Measurements from ENCODE around the gene RAD51B. TPM values are rescaled to one million over a fixed set of nuclear protein-coding genes. Genes with fewer than 3 reads are reported as not detected.

RAD51B gene
- total and polyA plus RNA-seq, 2 of the 13 experiments (the other 11 are each of a cell fraction or from before 2014, with no cell fraction given), result 7.0 to 9.5 TPM

- intact Hi-C loops (cut with micrococcal nuclease; ENCODE audit: unreplicated experiment), result no loop called here
- no peak for DNase-seq (ENCODE audit: low spot score)
Observed at GRCh38 chr14:68177728-68178127, 358.1 kb downstream of the RAD51B start.

More at GRCh38 chr14:68177728-68178127, 358.1 kb downstream of the RAD51B start:
- H2AFZ ChIP-seq (ENCODE audit: low read length), result no peak overlapping the region
- H3K27ac ChIP-seq (ENCODE audit: extremely low read length, insufficient read depth, low read length), result no peak overlapping the region
- WGBS (ENCODE audit: low lambda C conversion rate), result 86% methylated on average over 3 of the region's 3 CpGs
- FAIRE-seq, result no peak
- no peaks in the 10 kb centered on the region for H3K27me3 ChIP-seq (ENCODE audit: control insufficient read depth in 1 of 2, insufficient read depth in 2 of 2, low read length in 2 of 2)
- peaks cover 42% of the 10 kb centered on the region for H3K4me1 ChIP-seq (ENCODE audit: insufficient read depth, low read length)
- H3K4me3 ChIP-seq (replicated peaks in 1 of 3; ENCODE audit: insufficient read depth in 1 of 3, low read depth in 2 of 3, low read length in 3 of 3), result no peak overlapping the region
- H4K20me1 ChIP-seq (ENCODE audit: insufficient read depth, low read length), result no peaks in the 10 kb centered on the region
- POLR2A ChIA-PET, result no interaction called here
- H3K9ac ChIP-seq (ENCODE audit: insufficient read depth, low read depth, low read length), result no peak overlapping the region
- H3K36me3 ChIP-seq (replicated peaks in 1 of 2; ENCODE audit: control insufficient read depth in 1 of 2, insufficient read depth in 2 of 2, low read length in 2 of 2), result no peaks in the 10 kb centered on the region
- no peaks in the 10 kb centered on the region for H3K79me2 ChIP-seq (ENCODE audit: insufficient read depth, low read length)
- no peak for TF ChIP-seq ZNF768 (CRISPR knock-in tag; IDR thresholded peaks at IDR 0.05)
- no peak for TF ChIP-seq ZNF530 (CRISPR knock-in tag; IDR thresholded peaks at IDR 0.05; ENCODE audit: low read depth)
- TF ChIP-seq MBNL3 (CRISPR knock-in tag; conservative IDR thresholded peaks at IDR 0.05), result no peak
- TF ChIP-seq FOSL2 (CRISPR knock-in tag; IDR thresholded peaks at IDR 0.05), result no peak
- no peak for TF ChIP-seq TEF (CRISPR knock-in tag; IDR thresholded peaks at IDR 0.05)
- TF ChIP-seq PREB (CRISPR knock-in tag; IDR thresholded peaks at IDR 0.05), result no peak
- TF ChIP-seq ONECUT2 (CRISPR knock-in tag; IDR thresholded peaks at IDR 0.05), result no peak
- no peak for TF ChIP-seq ZSCAN29 (CRISPR knock-in tag; conservative IDR thresholded peaks at IDR 0.05)
- no peak for TF ChIP-seq SMAD3 (CRISPR knock-in tag; IDR thresholded peaks at IDR 0.05)
- no peak for TF ChIP-seq HDAC2 (CRISPR knock-in tag; IDR thresholded peaks at IDR 0.05)
- no peak for TF ChIP-seq FUBP1 (CRISPR knock-in tag; IDR thresholded peaks at IDR 0.05; ENCODE audit: borderline replicate concordance)
- no peaks in the 10 kb centered on the region for H3K9me3 ChIP-seq (ENCODE audit: low read length)
- CTCF ChIA-PET (ENCODE audit: low intra/inter-chr PET ratio, low total read pairs), result no interaction called here
- BruUV-seq (replicated peaks), result no TSS peak
- H3K4me2 ChIP-seq (ENCODE audit: low read depth, low read length), result no peak overlapping the region
- ATAC-seq, result no peak
- in situ Hi-C loops (cut with HindIII; ENCODE audit: extremely low pct_ligation_motif_present, low pct_unique_long_range_greater_than_20kb), result no loop called here

All from HepG2 (cell line).